ENCODE results near the gene LRP2.

LRP2 gene

DNA sequence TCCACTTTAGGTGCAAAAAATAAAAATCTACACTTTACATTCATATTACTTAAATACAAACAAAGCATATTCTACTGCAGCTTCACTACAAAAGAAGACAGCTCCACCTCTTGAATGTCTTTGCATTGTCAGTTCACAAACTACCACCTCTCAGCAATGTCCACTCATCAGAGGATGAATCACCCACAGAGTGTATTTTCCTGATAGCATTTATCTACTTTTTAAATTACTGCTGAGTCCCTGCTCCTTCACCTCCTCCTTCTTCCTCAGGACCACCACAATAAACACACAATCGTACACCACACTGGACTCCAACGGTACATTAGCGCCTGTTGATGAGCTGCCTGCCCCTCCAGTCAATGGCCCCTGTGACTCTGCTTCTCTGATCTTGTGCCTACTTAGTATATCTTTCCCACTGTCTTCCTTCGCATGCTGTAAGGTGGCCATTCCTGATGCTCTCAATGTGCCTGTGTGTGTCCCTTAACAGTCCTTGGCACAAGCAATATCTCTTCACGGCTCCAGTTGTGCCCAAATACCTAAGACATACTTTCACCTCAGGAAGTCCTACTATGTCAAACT is 172.0 kb downstream of the LRP2 start:
- Mint-ChIP-seq H3K27me3 (peaks cover 3% of the 10 kb centered on the region), H3K4me1 (no peaks in the 10 kb centered on the region), H3K4me3 (no peak overlapping the region), H3K36me3 (no peaks in the 10 kb centered on the region), H3K9me3 (no peaks in the 10 kb centered on the region), H3K27ac (no peak overlapping the region)

DNA sequence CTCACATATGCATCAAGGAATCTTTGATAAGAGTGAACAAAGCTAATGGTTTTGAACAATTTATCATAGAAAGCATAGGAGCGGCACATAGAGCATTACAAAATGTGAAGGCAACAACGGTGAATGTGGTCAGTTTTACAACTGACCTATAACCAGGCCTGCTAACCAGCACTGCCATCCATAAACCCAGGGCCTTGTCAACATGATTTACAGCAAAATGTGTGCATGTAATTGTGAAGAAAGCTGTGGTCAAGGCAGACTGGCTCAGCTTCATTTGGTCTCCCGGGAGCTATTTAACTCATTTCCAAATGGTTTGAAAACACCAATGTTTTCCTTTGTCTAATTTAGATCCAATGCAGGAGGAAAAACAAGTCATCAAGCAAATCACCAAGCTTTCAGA is 173.2 kb downstream of the LRP2 start:
- Mint-ChIP-seq H3K36me3 (no peaks in the 10 kb centered on the region), H3K4me3 (no peak overlapping the region), H3K9me3 (no peaks in the 10 kb centered on the region), H3K4me1 (no peaks in the 10 kb centered on the region), H3K27ac (no peak overlapping the region), H3K27me3 (peaks cover 2% of the 10 kb centered on the region)

DNA sequence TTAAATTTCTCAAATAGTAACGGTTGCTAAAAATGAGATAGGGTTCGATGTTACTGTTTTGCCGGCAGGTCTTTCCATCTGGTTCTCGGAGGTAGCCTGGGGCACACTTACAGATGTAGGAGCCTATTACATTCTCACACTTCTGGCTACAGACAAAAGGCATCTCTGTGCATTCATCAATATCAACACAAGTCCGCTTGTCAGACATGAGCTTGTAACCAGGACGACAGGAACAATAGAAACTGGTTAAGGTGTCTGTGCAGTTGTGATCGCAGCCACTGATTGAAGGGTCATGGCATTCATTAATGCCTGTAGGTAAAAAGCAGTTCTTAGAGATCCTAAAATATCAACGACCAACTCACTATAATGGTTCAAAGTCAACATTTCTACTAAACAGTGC is 176.6 kb downstream of the LRP2 start:
- Mint-ChIP-seq H3K27ac (no peak overlapping the region), H3K27me3 (peaks cover 4% of the 10 kb centered on the region), H3K4me1 (no peaks in the 10 kb centered on the region)

DNA sequence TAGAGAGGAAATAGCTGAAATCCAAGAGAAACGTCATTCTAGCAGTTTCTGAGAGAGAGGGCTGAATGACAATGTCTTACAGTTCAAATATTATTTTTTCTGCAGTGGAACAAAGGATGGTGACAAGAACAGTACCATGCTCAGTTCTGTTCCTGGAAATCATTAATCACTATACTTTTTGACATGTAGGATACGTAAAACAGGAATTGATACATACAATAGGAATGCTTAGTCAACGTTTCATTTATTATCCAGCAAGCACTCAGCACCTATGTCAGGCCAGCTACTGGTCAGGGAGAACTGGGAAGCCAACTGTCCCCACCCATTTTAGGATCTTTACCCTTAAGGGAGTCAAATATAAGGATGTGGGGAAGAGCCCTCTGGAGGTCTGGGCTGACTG is 178.3 kb downstream of the LRP2 start:
- Mint-ChIP-seq H3K27me3 (peaks cover 4% of the 10 kb centered on the region), H3K27ac (no peak overlapping the region), H3K36me3 (no peaks in the 10 kb centered on the region), H3K9me3 (no peaks in the 10 kb centered on the region), H3K4me3 (no peak overlapping the region), H3K4me1 (no peaks in the 10 kb centered on the region)

More for the DNA sequence above, 176.6 kb downstream of the LRP2 start:
- Mint-ChIP-seq H3K36me3 (no peaks in the 10 kb centered on the region), H3K9me3 (no peaks in the 10 kb centered on the region), H3K4me3 (no peak overlapping the region)

DNA sequence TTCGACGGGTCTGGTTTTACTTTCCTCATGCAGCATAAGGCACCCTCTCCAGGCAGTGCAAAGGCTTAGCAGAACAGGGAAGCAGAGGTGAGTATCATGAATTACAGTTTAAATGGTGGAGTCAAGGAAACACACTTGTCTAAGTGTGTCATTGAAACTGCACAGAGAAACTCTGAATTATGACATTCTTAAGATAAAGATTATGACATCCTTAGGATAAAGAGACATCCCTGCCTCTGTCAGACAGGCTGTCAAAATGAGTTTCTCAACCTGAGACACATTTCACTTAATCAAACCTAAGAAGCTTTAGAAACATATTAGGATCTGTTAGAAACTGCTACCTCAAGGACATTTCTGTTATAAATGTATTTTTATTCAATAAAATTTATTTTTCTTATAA is 179.8 kb downstream of the LRP2 start:
- Mint-ChIP-seq H3K4me3 (no peak overlapping the region), H3K36me3 (no peaks in the 10 kb centered on the region)

DNA sequence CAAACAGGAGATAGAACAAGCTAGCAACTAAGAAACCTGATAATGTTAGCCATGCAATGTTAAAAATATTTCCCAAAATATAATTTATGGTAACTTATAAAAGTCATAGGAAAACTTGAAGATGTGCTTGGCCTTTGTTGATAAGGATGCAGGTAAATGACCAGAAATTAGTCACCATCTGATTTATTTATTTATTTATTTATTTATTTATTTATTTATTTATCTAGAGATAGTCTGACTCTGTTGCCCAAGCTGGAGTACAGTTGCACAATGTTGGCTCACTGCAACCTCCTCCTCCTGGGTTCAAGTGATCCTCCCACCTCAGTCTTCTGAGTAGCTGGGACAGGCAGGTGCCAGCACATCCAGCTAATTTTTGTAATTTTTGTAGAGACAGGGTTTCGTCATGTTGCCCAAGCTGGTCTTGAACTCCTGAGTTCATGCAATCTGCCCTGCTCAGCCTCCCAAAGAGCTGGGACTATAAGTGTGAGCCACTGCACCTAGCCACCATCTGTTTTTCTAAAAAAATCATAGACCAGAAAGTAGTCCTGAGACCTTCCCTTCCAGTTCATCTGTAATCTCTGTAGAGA is 183.4 kb downstream of the LRP2 start:
- Mint-ChIP-seq H3K27me3 (peaks cover 7% of the 10 kb centered on the region), H3K4me1 (no peaks in the 10 kb centered on the region), H3K27ac (no peak overlapping the region), H3K9me3 (no peaks in the 10 kb centered on the region), H3K36me3 (no peaks in the 10 kb centered on the region), H3K4me3 (no peak overlapping the region)

More for the DNA sequence above, 179.8 kb downstream of the LRP2 start:
- no peak overlapping the region for H3K27ac Mint-ChIP-seq
- no peaks in the 10 kb centered on the region for H3K4me1 Mint-ChIP-seq
- peaks cover 4% of the 10 kb centered on the region for H3K27me3 Mint-ChIP-seq
- no peaks in the 10 kb centered on the region for H3K9me3 Mint-ChIP-seq

DNA sequence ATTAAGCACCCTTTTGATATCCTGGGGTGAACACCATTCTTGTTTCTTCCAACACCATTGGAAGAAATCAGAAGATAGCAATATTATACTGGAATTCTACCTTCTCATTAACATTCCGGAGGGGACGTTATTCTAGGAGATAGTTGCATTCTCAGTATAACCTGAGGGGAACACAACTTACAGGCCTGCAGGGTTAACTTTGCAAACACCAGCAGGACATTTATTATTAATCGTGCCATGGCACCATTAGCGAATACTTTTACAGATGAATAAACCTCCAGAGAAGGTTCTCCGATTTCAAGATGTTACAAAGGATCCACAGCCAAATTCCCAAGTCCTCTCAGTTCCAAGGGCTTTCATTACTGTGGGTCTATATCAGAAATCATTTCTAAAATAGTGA is 184.0 kb downstream of the LRP2 start:
- H3K4me1 Mint-ChIP-seq = no peaks in the 10 kb centered on the region
- H3K27ac Mint-ChIP-seq = no peak overlapping the region
- H3K36me3 Mint-ChIP-seq = no peaks in the 10 kb centered on the region
- no peak overlapping the region for H3K4me3 Mint-ChIP-seq
- H3K27me3 Mint-ChIP-seq = peaks cover 7% of the 10 kb centered on the region
- H3K9me3 Mint-ChIP-seq = no peaks in the 10 kb centered on the region

DNA sequence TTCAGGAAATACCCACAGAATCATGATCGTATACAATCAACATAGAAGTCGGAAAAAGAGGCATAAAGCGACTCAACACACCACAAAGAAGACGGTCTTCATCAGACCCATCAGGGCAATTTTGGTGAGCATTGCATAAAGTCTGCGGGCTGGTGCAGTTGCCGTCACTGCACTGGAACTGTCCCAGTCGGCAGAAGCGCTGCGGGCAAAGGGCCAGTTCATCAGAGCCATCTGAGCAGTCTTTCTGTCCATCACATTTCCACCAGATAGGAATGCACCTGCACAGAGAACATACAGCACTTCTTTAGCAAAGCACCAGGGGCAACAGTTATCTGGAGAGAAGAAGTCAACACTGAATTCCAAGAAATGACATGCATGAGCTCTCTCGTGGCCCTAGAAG is 187.2 kb downstream of the LRP2 start:
- H3K4me1 Mint-ChIP-seq = no peaks in the 10 kb centered on the region
- no peaks in the 10 kb centered on the region for H3K36me3 Mint-ChIP-seq
- peaks cover 8% of the 10 kb centered on the region for H3K27me3 Mint-ChIP-seq
- H3K27ac Mint-ChIP-seq = no peak overlapping the region
- H3K9me3 Mint-ChIP-seq = no peaks in the 10 kb centered on the region
- H3K4me3 Mint-ChIP-seq = no peak overlapping the region

DNA sequence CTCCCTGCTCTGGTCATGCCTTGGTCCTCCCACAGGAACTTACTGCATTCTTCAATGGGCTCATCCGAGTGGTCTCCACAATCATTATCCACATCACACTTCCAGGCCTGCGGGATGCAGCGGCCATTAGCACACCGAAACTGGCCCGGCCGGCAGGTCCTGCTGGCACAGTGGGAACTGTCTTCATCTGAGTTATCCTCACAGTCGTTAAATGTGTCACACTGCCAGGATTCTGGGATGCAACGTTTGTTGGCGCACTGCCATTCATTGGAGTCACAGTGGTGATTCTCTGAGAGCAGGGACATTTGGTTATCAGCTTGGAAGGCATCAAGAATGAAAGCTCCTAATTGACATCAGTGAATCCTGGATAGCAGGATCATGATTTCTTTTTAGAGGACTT is 188.5 kb downstream of the LRP2 start:
- H3K4me3 Mint-ChIP-seq = no peak overlapping the region
- no peaks in the 10 kb centered on the region for H3K4me1 Mint-ChIP-seq
- no peaks in the 10 kb centered on the region for H3K36me3 Mint-ChIP-seq
- H3K27me3 Mint-ChIP-seq = peaks cover 11% of the 10 kb centered on the region
- H3K9me3 Mint-ChIP-seq = no peaks in the 10 kb centered on the region
- no peak overlapping the region for H3K27ac Mint-ChIP-seq

DNA sequence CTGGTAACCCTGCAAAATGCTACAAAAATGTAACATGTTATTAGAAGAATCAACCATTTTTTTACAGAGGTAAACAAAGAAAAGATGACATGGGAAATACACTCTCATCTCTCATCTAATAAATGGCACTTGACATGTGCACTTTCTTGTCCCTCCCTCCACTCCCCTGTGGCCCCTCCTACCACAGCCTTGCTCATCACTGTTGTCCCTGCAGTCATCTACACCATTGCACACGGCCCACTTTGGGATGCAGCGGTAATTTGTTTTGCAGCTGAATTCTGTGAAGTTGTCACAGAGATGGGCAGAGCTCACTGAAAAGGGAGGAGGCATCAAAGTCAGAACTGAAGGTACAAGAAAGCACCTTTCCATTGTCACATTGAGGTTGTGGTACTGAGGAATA is 189.4 kb downstream of the LRP2 start:
- Mint-ChIP-seq H3K4me3 (no peak overlapping the region), H3K27ac (no peak overlapping the region), H3K4me1 (no peaks in the 10 kb centered on the region), H3K27me3 (peaks cover 13% of the 10 kb centered on the region), H3K36me3 (no peaks in the 10 kb centered on the region), H3K9me3 (peaks cover 4% of the 10 kb centered on the region)

DNA sequence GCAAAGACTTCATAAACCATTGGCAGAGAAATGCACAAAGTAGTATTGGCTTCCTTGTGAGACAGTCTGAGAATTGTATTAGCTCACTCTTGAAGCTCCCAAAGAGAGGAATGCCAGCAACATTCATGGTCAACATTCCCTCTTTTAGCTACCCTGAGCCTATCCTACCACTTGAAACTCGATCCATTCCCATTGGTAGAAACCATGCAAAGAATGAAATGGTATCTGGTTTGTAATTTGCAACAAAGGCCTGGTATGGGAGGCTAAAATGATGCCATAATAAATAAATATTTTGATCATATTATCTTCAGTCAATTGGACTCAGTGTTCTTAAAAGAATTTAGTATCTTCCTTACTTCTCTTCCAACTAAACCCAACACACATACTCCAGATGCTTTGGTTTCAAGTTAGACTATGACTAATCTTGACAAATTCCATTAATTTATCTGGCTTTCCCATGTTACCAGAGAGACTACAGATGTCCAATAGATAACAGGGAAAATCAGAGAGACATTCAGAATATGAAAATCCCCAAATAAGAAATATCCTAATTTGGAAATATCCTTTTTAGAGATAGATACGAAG is 190.1 kb downstream of the LRP2 start:
- H3K4me3 Mint-ChIP-seq = no peak overlapping the region
- peaks cover 14% of the 10 kb centered on the region for H3K27me3 Mint-ChIP-seq
- H3K27ac Mint-ChIP-seq = no peak overlapping the region
- peaks cover 4% of the 10 kb centered on the region for H3K9me3 Mint-ChIP-seq
- no peaks in the 10 kb centered on the region for H3K4me1 Mint-ChIP-seq
- H3K36me3 Mint-ChIP-seq = no peaks in the 10 kb centered on the region

DNA sequence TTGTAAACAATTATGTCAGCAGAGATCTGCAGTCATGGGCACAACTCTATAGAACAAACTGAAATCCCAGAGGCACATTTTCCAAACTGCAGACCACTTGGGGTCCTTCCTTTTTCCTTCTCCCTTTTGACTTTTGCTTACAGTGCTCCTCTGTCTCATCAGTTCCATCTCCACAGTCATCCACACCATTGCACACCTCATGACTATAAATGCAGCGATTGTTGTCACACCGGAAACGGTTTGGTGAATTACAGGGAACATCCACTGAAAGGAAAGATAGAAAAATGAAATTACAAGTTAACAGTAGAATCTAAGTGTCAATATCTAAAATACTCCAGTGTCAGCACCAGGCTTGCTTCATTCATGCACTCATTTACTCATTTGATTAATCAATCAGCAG is 196.5 kb downstream of the LRP2 start:
- no peaks in the 10 kb centered on the region for H3K4me1 Mint-ChIP-seq
- H3K9me3 Mint-ChIP-seq = peaks cover 4% of the 10 kb centered on the region
- no peak overlapping the region for H3K27ac Mint-ChIP-seq
- H3K4me3 Mint-ChIP-seq = no peak overlapping the region
- peaks cover 21% of the 10 kb centered on the region for H3K27me3 Mint-ChIP-seq
- H3K36me3 Mint-ChIP-seq = no peaks in the 10 kb centered on the region

DNA sequence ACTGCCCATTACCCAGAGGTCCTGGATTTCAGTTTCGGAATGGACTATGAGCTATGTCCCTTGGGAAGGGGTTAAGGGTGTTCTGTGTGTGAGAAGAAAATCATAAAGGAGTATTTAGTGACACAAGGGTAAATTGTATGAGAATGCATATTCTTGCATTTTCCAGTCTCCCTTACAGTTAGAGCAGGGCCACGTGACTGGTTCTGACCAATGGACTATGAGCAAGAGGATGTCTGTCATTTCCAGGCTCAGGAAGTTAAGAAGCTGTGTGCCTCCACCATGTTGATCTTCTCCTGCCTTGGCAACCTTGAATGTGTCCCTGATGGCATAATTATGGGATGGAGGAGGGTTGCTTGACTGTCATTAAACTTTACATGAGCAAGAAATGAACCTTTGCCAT is 198.0 kb downstream of the LRP2 start:
- H3K27ac Mint-ChIP-seq = no peak overlapping the region
- peaks cover 4% of the 10 kb centered on the region for H3K9me3 Mint-ChIP-seq
- no peak overlapping the region for H3K4me3 Mint-ChIP-seq
- peaks cover 20% of the 10 kb centered on the region for H3K27me3 Mint-ChIP-seq
- H3K36me3 Mint-ChIP-seq = no peaks in the 10 kb centered on the region
- H3K4me1 Mint-ChIP-seq = no peaks in the 10 kb centered on the region

DNA sequence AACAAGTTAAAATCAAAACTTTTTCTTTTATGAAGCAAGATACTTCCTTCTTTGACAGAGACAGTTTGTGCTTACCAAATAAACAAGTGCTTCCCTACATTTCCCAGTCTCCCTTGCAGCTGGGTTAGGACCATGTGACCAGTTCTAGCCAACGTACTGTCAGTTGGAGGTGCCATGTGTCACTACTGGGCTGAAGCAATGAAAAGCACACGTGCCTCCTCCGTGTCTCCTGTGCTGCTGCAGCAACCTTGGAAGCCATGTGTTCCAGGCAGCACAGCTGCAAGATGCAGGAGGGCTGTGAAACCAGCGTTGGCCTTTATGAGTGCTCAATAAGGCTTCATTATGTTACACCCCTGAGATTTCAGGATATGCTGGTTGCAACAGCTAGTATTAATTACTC is 199.7 kb downstream of the LRP2 start:
- no peaks in the 10 kb centered on the region for H3K9me3 Mint-ChIP-seq
- H3K4me1 Mint-ChIP-seq = no peaks in the 10 kb centered on the region
- H3K27ac Mint-ChIP-seq = no peak overlapping the region
- H3K36me3 Mint-ChIP-seq = no peaks in the 10 kb centered on the region
- H3K27me3 Mint-ChIP-seq = peaks cover 18% of the 10 kb centered on the region
- no peak overlapping the region for H3K4me3 Mint-ChIP-seq

DNA sequence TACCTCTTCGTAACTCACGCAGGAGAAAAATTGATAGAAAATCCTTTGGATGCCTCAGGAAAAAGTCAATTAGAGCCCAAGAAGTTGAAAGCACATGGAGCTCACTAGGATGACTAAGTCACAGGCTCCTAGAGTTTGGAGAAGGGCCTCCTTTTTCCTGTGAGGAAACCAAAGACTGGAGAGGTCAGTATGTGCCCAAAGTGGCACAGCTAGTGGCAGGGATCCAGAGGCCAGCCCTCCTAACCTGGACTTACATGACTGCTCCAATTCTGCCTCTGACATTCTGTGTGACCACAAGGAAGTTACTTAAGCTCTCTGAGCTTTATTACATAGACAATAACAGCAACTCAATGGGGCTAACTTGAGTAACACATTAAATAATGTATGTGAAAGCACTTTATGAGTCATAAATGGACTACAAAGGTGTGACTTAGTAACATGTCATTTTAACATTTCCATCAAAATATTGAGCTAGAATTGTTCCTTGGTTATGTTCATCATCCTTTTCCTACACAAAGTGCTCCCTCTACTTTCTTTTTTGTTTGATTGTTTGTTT is 201.3 kb downstream of the LRP2 start:
- Mint-ChIP-seq H3K9me3 (no peaks in the 10 kb centered on the region), H3K27me3 (peaks cover 11% of the 10 kb centered on the region), H3K4me1 (no peaks in the 10 kb centered on the region), H3K4me3 (no peak overlapping the region), H3K36me3 (no peaks in the 10 kb centered on the region), H3K27ac (no peak overlapping the region)

DNA sequence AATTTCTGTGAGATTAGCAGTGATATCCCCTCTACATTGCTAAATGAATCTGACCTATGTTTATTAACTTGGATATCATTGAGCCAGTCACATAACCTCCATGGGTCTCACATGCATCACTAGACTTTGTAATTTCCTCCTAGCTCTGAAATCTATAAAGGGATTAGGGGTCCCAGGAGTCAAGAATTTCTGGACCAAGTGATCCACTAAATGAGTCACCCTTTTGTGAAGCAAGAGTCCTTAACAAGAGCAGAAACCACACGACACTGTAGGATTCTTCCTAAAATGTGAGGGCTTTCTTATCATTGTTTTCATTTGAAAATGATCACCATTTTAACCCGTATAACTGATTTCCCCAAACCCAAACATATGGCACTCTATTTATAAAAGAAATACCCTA is 202.6 kb downstream of the LRP2 start:
- Mint-ChIP-seq H3K4me1 (no peaks in the 10 kb centered on the region), H3K27me3 (peaks cover 7% of the 10 kb centered on the region), H3K9me3 (no peaks in the 10 kb centered on the region), H3K36me3 (no peaks in the 10 kb centered on the region), H3K4me3 (no peak overlapping the region), H3K27ac (no peak overlapping the region)

Data from activated naive CD4-positive, alpha-beta T cell treated with anti-CD3 and anti-CD28 coated beads, Interleukin-2, amount 50 U/mL, for 24 hours (primary cell).